Neural progenitor cell (in vitro differentiated cells): ENCODE results near the gene MED20. TPM values are rescaled to one million over a fixed set of nuclear protein-coding genes. Genes with fewer than 3 reads are reported as not detected.
A peak's percentile ranks its signal among the peaks of the same experiment; 100 is the strongest.

Source experiments
- DNase-seq: peaks from one replicate; pipeline ENCODE4 v3.0.0-alpha.2; 2016; ENCODE audit warnings: low spot score
- H2AFZ ChIP-seq: fragments of 200-600 bp; sonication (generic); replicated peaks from 2 replicates; pipeline ENCODE4 v1.6.1; 2016; ENCODE audit warnings: antibody characterized with exemption
- H3F3A ChIP-seq: fragments of 200-600 bp; sonication (generic); 2 replicates; pipeline ENCODE4 v1.6.1; 2016; ENCODE audit warnings: antibody characterized with exemption, low read depth
- H3K27ac ChIP-seq: fragments of 200-600 bp; sonication (generic); 2 replicates; pipeline ENCODE4 v1.5.1; 2016; ENCODE audit warnings: mild to moderate bottlenecking
- H3K27me3 ChIP-seq: fragments of 200-600 bp; sonication (generic); 2 replicates; pipeline ENCODE4 v1.6.1; 2016; ENCODE audit warnings: mild to moderate bottlenecking, moderate library complexity
- H3K36me3 ChIP-seq: fragments of 200-600 bp; sonication (generic); 2 replicates; pipeline ENCODE4 v1.5.1; 2016
- H3K4me1 ChIP-seq: fragments of 200-600 bp; sonication (generic); 2 replicates; pipeline ENCODE4 v1.6.1; 2016; ENCODE audit warnings: mixed run types
- H3K4me2 ChIP-seq: fragments of 200-600 bp; sonication (generic); 2 replicates; pipeline ENCODE4 v1.6.1; 2016
- H3K4me3 ChIP-seq: fragments of 200-600 bp; sonication (generic); 2 replicates; pipeline ENCODE4 v1.5.1; 2016
- H3K79me2 ChIP-seq: fragments of 200-600 bp; sonication (generic); 2 replicates; pipeline ENCODE4 v1.6.1; 2016; ENCODE audit warnings: low read depth
- H3K9ac ChIP-seq: fragments of 200-600 bp; sonication (generic); 2 replicates; pipeline ENCODE4 v1.6.1; 2016
- H3K9me3 ChIP-seq: fragments of 200-600 bp; sonication (generic); 2 replicates; pipeline ENCODE4 v1.5.1; 2016; ENCODE audit warnings: low read depth
- H4K20me1 ChIP-seq: fragments of 200-600 bp; sonication (generic); 2 replicates; pipeline ENCODE4 v1.6.1; 2016; ENCODE audit warnings: low read depth
- H3K27ac Mint-ChIP-seq: 3 replicates; pipeline ENCODE4 v1.8.0; 2021; ENCODE audit warnings: mixed read lengths
- H3K27me3 Mint-ChIP-seq: 2 replicates; pipeline ENCODE4 v1.8.0; 2022; ENCODE audit warnings: low read depth, mild to moderate bottlenecking, inconsistent platforms, moderate library complexity, mixed read lengths; ENCODE audit not compliant: insufficient read depth
- H3K36me3 Mint-ChIP-seq: 3 replicates; pipeline ENCODE4 v1.8.0; 2021; ENCODE audit warnings: mixed read lengths
- H3K4me1 Mint-ChIP-seq: 3 replicates; pipeline ENCODE4 v1.8.0; 2021; ENCODE audit warnings: mixed read lengths
- H3K4me3 Mint-ChIP-seq: 3 replicates; pipeline ENCODE4 v1.8.0; 2021; ENCODE audit warnings: mild to moderate bottlenecking, moderate library complexity, mixed read lengths
- H3K9me3 Mint-ChIP-seq: 3 replicates; pipeline ENCODE4 v1.8.0; 2020; ENCODE audit warnings: mixed read lengths
- CTCF ChIP-seq: fragments of 200-600 bp; sonication (generic); IDR thresholded peaks from 2 replicates; pipeline ENCODE4 v1.5.1; 2017; ENCODE audit warnings: antibody characterized with exemption, mild to moderate bottlenecking
- EZH2 ChIP-seq: fragments of 200-600 bp; sonication (generic); IDR thresholded peaks from 2 replicates; pipeline ENCODE4 v1.6.1; 2017; ENCODE audit warnings: antibody characterized with exemption, mild to moderate bottlenecking, moderate library complexity
- EZH2phosphoT487 ChIP-seq: fragments of 200-600 bp; sonication (generic); IDR thresholded peaks from 2 replicates; pipeline ENCODE4 v1.6.1; 2017; ENCODE audit warnings: antibody characterized with exemption
- total RNA-seq: library from RNA; depleted of rRNA; stranded (reverse); fragments of >200 nt; gene quantifications from 2 replicates; pipeline ENCODE4 v1.2.3, GENCODE V29; 2015; ENCODE audit warnings: low replicate concordance

MED20 gene
- total RNA-seq, 1 donor from 2014 or later, result 29.4 TPM

GRCh38 chr6:41958022-41958856 lies 37.3 kb upstream of the MED20 start:
- Histone ChIP-seq H3K4me3 (no peak overlapping the region), H3K4me2 (no peak overlapping the region), H3K9me3 (no peaks in the 10 kb centered on the region), H3K36me3 (no peaks in the 10 kb centered on the region), H2AFZ (no peak overlapping the region), H4K20me1 (no peaks in the 10 kb centered on the region), H3K79me2 (no peaks in the 10 kb centered on the region), H3K27me3 (no peaks in the 10 kb centered on the region), H3K9ac (no peak overlapping the region), H3F3A (no peaks in the 10 kb centered on the region), H3K4me1 (no peaks in the 10 kb centered on the region), H3K27ac (no peak overlapping the region)
- no peak overlapping the region for H3K27ac Mint-ChIP-seq
- H3K9me3 Mint-ChIP-seq, result no peaks in the 10 kb centered on the region
- no peaks in the 10 kb centered on the region for H3K36me3 Mint-ChIP-seq
- peaks cover 3% of the 10 kb centered on the region for H3K4me1 Mint-ChIP-seq
- H3K4me3 Mint-ChIP-seq, result no peak overlapping the region
- no peak for TF ChIP-seq EZH2
- no peak for TF ChIP-seq CTCF
- no peak for TF ChIP-seq EZH2phosphoT487
- peaks cover 4% of the 10 kb centered on the region for H3K27me3 Mint-ChIP-seq
- no peak for DNase-seq

GRCh38 chr6:41957117-41957516 lies 36.2 kb upstream of the MED20 start:
- no peaks in the 10 kb centered on the region for H3K9me3 Mint-ChIP-seq
- peaks cover 2% of the 10 kb centered on the region for H3K27me3 Mint-ChIP-seq
- no peaks in the 10 kb centered on the region for H3K36me3 Mint-ChIP-seq
- no peak for DNase-seq
- H3K27ac ChIP-seq, result no peak overlapping the region
- peak overlapping the region; percentile 14 for H3K27ac Mint-ChIP-seq
- no peaks in the 10 kb centered on the region for H3K79me2 ChIP-seq
- no peaks in the 10 kb centered on the region for H4K20me1 ChIP-seq
- no peaks in the 10 kb centered on the region for H3K36me3 ChIP-seq
- no peaks in the 10 kb centered on the region for H3K4me1 ChIP-seq
- no peak overlapping the region for H2AFZ ChIP-seq
- no peak overlapping the region for H3K4me3 Mint-ChIP-seq
- TF ChIP-seq EZH2 (no peak), CTCF (no peak), EZH2phosphoT487 (no peak)
- H3K4me3 ChIP-seq, result no peak overlapping the region
- H3K27me3 ChIP-seq, result no peaks in the 10 kb centered on the region
- peaks cover 3% of the 10 kb centered on the region for H3K4me1 Mint-ChIP-seq
- no peaks in the 10 kb centered on the region for H3F3A ChIP-seq
- no peaks in the 10 kb centered on the region for H3K9me3 ChIP-seq
- H3K9ac ChIP-seq, result no peak overlapping the region
- no peak overlapping the region for H3K4me2 ChIP-seq

GRCh38 chr6:41955412-41955811 lies 34.5 kb upstream of the MED20 start:
- TF ChIP-seq CTCF, result no peak
- TF ChIP-seq EZH2, result no peak
- no peak for TF ChIP-seq EZH2phosphoT487
- H3K27ac Mint-ChIP-seq, result no peak overlapping the region
- no peaks in the 10 kb centered on the region for H3K4me1 ChIP-seq
- H3K27me3 ChIP-seq, result no peaks in the 10 kb centered on the region
- no peaks in the 10 kb centered on the region for H3K36me3 ChIP-seq
- no peaks in the 10 kb centered on the region for H3K4me1 Mint-ChIP-seq
- no peaks in the 10 kb centered on the region for H3K36me3 Mint-ChIP-seq
- no peak overlapping the region for H2AFZ ChIP-seq
- no peak overlapping the region for H3K4me2 ChIP-seq
- H3K9me3 Mint-ChIP-seq, result no peaks in the 10 kb centered on the region
- peaks cover 2% of the 10 kb centered on the region for H3K27me3 Mint-ChIP-seq
- DNase-seq, result no peak
- H3K4me3 ChIP-seq, result no peak overlapping the region
- H3F3A ChIP-seq, result no peaks in the 10 kb centered on the region
- no peaks in the 10 kb centered on the region for H3K79me2 ChIP-seq
- no peaks in the 10 kb centered on the region for H3K9me3 ChIP-seq
- H3K4me3 Mint-ChIP-seq, result no peak overlapping the region
- H3K9ac ChIP-seq, result no peak overlapping the region
- H3K27ac ChIP-seq, result no peak overlapping the region
- H4K20me1 ChIP-seq, result no peaks in the 10 kb centered on the region
